ENCODE results near the gene TBC1D19.
"Not testable (repeated sequence)": the region's sequence is repeated elsewhere in the genome, so short reads cannot be mapped to it uniquely, and the experiment has no call there.

The TBC1D19 gene

DNA sequence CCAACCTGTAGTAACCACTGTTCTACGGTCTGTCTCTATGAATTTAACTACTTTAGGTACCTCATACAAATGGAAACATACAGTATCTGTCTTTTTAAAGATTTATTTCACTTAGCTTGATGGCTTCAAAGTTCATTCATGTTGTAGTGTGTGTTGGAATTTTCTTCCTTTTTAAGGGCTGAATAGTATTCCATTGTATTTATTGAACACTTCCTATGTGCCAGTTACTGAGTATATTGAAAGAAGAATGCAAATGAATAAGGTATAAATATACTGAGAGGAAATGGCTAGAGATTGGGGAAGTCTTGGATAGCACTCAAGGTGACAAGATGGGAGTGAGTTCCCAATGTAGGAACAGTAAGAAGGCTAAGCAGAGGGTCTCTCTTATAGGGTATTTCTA, 17.3 kb downstream of the TBC1D19 start:
- no peak for DNase-seq

- DNase-seq = no peak
Measured at GRCh38 chr4:26607776-26608175, 23.9 kb downstream of the TBC1D19 start.

GRCh38 chr4:26609391-26609790, 25.5 kb downstream of the TBC1D19 start:
- no peak for DNase-seq

DNA sequence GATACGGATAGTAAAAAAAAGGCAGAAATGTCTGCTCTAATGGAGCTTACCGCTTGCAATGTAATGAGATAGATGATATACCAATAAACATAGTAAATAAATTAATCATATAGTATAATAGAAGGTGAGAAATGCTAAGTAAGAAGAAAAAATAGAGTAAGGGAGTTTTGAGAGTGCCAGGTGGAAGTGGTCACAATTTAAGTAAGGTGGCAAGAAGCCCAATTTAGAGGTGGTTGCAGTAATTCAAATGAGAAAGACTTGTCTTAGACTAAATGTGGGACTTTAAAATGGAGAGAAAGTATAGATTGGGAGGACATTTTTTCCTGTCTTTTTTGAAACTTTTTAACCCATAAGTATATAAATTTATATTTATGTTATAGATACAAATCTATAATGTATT, 26.0 kb downstream of the TBC1D19 start:
- DNase-seq = no peak

- no peak for DNase-seq
Measured at GRCh38 chr4:26611372-26611771, 27.5 kb downstream of the TBC1D19 start.

DNA sequence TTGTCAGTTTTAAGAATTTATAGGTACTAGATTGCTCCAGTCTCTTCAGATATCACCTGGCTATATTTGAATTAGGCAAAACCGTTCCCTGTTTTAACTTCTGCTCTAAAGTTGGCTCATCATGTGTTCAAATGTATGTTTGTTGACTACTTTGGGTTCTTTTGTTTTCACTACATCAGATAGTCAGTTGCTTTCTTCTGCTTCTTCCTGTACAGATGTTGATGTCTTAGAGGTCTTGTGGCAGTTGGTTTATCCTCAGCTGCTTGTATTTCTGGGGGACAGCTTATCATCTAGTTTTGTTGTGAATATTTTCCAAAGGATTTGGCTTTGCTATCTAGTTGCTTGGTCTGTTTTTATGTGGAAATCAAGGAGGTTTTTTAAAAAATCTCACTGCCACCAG, 28.0 kb downstream of the TBC1D19 start:
- DNase-seq = no peak

DNA sequence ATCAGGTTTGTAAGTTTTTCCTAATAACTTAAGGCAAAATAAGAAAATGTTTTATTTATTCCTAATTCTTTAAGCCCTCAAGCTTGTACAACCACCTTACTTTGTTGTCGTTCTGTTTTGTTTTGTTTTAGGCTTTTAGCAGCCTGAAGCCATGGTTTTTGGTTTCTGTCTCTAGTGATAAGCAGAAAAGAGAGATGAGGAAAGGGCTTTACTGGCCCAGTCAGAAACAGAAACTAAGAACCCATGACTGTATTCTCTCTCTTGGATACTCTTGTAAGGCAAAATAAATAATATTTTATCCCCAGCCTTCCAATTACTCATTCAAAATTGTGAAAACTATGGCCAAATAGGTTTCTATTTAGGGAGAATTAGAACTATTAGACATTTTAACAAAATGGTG, 29.4 kb downstream of the TBC1D19 start:
- DNase-seq = no peak

DNA sequence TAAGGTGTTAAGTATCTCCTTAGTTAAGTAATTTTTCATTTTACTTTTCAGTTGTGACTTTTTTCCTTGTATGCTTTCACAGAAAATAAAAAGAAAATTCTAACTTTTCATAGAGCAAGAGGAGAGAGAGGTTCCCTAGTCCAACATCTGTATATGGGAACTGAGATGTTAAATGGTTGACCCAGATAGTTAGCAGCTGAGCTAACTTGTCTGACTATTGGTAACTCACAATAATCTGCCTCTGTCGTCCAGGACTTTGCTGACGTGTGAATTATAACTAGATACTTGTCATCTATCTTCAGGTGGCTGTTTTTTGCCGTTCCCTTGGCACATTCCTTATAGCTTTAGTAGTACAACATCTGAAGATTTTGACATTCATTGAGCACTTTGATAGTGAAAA, 29.9 kb downstream of the TBC1D19 start:
- no peak for DNase-seq

DNA sequence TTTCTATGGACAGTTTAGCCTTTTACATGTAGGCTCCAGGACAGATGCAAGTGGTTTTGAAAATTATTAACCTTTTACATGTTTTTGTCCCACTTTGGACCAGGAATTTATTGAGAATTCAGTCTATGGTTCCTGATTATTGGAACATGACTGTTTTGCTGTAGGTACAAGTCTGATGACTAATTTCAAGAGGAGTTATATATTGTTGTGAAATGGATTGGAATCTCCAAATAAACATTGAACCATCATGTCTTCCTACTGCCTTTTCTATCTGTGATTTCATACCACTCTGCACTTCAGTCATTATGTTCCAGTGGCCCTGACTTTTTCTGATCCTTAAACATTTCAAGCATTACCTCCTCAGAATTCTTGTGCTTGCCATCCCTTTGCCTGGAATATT, 35.9 kb downstream of the TBC1D19 start:
- DNase-seq = no peak

- no peak for DNase-seq
Measured at GRCh38 chr4:26621366-26621765, 37.5 kb downstream of the TBC1D19 start.

DNA sequence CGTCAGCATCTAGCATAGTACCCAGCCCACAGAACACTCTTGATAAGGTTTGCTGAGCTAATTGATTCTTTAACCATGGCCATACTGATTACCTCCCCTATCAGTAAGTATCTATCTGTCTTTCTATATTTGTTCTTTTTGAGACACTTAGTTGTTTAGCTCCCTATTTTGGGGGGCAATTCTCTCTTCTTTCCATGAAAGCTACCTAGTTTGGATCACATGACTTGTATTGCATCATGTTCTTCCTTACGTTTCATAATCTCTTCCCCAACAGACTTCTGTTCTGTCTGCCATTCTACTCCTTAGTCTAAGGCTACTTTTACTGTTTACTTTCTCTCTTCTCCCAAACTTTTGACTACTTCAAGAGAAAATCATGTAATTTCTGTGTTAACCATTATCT, 39.0 kb downstream of the TBC1D19 start:
- no peak for DNase-seq

DNA sequence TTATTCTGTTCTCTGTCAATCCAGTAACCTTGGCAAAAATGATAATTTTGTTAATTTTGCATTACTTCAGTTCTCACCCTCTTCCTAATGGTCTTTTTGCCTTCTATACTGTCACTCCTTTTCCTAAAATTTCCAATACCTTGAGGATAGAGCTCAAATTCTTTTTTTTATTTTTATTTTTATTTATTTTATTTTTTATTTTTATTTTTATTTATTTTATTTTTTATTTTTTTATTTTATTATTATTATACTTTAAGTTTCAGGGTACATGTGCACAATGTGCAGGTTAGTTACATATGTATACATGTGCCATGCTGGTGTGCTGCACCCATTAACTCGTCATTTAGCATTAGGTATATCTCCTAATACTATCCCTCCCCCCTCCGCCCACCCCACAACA, 42.8 kb downstream of the TBC1D19 start:
- DNase-seq = not testable (repeated sequence)

GRCh38 chr4:26632916-26633315, 49.0 kb downstream of the TBC1D19 start:
- DNase-seq = no peak

GRCh38 chr4:26634237-26634636, 50.4 kb downstream of the TBC1D19 start:
- DNase-seq = no peak

- no peak for DNase-seq
Measured at GRCh38 chr4:26636458-26636857, 52.6 kb downstream of the TBC1D19 start.

DNA sequence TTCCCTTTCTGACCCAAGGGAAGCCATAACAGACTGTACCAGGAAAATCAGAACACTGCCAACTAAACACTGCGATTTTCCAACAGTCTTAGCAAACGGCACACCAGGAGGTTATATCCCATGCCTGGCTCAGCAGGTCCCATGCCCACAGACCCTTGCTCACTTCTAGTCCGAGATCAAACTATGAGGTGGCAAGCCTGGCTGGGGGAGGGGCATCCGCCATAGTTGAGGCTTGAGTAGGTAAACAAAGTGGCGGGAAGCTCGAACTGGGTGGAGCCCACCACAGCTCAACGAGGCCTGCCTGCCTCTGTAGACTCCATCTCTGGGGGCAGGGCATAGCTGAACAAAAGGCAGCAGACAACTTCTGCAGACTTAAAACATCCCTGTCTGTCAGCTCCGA, 56.8 kb downstream of the TBC1D19 start:
- DNase-seq = not testable (repeated sequence)

DNA sequence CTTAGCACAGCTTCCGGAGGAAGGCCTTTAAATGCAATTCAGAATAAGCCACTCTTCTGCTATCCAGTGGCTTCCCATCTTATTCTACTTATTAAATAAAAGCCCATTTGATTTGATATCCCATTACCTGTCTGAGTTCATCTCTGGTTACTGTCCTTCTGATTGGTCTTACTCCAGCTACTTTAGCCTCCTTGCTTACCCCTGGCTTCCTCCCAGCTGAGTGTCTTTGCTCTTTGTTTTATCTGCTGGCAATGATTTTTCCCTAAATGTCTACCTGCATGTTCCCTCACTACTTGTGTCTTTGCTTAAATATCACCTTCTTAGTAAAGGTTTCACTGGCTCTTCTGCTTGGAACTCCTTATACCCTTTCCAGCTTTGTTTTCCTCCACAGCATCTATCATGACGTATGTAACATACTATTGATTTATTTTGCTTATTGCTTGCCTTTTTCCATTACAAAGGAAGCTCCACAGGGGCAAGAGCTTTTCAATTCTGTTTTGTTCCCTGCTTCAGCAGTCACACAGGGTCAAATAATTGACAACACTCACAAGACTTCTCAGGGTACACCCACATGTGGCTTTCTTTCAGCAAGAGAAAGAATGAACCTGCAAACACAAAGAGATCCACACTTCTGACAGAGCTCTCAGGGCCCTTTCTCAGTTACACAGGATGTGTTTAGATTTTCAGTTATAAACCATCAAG, 63.8 kb downstream of the TBC1D19 start:
- DNase-seq = no peak

DNA sequence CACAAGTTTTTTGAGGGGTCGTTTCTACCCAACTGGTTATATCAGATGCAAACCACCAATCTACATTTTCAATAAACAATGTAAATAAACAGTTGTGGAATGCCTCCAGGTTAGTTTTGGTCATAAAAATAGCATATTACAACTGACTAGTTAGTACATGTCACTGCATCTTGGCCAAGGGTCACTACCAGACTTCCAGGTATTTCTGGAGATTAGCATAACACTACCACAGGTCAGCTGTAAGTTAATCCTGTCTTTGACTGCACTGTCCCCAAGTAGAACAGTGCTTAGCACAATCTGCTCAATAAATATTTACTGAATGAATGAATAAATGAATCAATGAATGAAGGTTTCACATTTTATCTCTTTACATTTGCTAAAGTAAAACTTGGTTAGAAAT, 64.4 kb downstream of the TBC1D19 start:
- DNase-seq = no peak

DNA sequence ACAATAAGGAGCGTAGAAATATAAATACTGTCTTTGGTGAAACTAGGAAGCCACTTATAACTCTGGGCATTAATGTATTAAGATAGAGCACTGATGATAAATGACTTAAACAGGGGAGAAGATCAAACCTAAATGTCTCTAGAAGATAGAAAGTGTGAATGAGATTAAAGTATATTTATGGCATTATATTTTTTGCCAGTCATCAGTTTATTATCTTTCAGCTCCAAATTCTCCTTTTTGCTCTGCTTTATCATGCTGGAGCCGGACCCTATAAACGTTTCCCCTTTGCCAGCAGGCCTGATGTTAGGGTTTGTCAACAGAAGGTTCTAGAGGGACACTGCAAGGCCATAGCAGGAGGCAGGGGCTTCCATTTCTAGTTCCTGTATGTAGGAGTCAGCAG, 76.4 kb downstream of the TBC1D19 start:
- DNase-seq = no peak

GRCh38 chr4:26663888-26664287, 80.0 kb downstream of the TBC1D19 start:
- no peak for DNase-seq

DNA sequence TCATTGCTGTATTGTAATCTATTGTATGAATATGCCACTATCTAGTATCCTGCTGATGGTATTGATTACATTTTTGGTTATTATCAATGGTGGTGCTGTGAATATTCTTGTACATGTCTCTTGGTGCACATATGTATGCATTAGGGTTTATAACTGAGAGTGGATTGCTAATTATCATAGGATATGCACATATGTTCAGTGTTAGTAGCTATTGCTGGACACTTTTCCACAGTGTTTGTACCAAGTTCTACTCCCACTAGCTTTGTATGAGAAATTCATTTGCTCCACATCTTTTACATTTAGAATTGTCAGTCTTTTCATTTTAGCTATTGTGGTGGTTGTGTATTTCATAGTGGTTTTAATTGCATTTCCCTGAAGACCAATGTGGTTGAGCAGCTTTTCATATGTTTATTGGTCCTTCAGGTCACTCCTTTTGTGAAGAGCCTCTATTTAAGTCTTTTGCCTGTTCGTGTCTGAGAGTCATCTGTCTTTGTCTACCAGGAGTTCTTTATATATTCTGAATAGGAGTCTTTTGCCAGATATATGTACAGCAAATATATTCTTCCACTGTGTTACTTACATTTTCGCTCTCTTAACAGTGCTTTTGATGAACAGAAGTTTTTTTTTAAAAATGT, 87.1 kb downstream of the TBC1D19 start:
- DNase-seq = no peak

DNA sequence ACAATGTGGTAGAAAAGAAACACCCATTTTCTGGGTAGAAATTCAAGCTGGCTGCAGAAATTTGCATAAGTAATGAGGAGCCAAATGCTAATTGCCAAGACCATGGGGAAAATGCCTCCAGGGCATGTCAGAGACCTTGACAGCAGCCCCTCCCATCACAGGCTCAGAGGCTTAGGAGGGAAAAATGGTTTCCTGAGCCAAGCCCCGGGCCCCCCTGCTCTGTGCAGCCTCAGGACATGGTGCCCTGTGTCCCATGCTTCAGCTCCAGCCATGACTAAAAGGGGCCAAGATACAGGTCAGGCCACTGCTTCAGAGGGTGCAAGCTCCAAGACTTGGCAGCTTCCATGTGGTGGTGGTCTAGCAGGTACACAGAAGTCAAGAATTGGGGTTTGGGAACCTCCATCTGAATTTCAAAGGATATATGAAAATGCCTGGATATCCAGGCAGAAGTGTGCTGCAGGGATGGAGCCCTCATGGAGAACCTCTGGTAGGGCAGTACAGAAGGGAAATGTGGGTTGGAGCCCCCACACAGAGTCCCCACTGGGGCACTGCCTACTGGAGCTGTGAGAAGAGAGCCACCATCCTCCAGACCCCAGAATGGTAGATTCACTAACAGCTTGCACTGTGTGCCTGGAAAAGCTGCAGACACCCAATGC, 95.3 kb downstream of the TBC1D19 start:
- not testable (repeated sequence) for DNase-seq

DNA sequence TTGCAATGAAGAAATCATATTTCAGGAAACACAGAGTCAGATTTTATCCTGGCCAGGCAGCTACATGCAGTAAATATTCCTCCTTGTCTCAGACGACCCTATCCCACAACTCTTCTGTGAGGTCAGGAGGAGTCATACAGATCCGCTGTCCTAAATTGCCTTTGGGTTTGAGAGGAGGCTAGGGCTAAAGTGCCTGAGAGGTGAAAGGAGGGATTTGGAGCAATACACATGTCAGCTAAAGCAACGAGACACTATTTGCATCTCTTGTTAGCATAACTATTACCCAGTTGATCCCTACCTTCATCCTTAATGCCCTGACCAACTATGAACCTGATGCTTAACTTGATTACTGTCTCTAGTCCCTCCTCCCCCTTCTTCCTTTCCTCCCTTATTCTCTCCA, 98.6 kb downstream of the TBC1D19 start:
- no peak for DNase-seq

- DNase-seq = no peak
Measured at GRCh38 chr4:26685250-26685649, 101.4 kb downstream of the TBC1D19 start.

Measured in T1000 (cell line).